IMR-90 (cell line): Measurements from ENCODE around the gene MARVELD3. TPM values are rescaled to one million over a fixed set of nuclear protein-coding genes. Genes with fewer than 3 reads are reported as not detected.

Experiments used
- ATAC-seq: fragments of 200-7000 bp; cut with Tn5 transposase; 2 replicates; pipeline ENCODE4 v1.9.1; 2020; ENCODE audit warnings: low read depth, mild to moderate bottlenecking, moderate library complexity
- BruUV-seq: library from RNA; stranded (reverse); fragments of 400-500 nt; replicated peaks from 2 replicates; lab custom pipeline; 2021; lab: Mats Ljungman, UMichigan
- CTCF ChIA-PET: fragments of 300-600 bp; formaldehyde crosslinking; extraction: SDS; loops from one replicate; lab custom pipeline; 2021; ENCODE audit warnings: antibody characterized with exemption; lab: Yijun Ruan, JAX
- POLR2A ChIA-PET: fragments of 300-600 bp; sonication (Branson Sonifier 250); formaldehyde crosslinking; loops from one replicate; lab custom pipeline; 2022; ENCODE audit warnings: antibody characterized with exemption; ENCODE audit not compliant: unreplicated experiment; lab: Charles Lee
- DNase-seq: peaks from one replicate; pipeline ENCODE4 v3.0.0; 2013
- H2AFZ ChIP-seq: replicated peaks from 2 replicates; pipeline ENCODE3; 2013; ENCODE audit warnings: low read length, mild to moderate bottlenecking; ENCODE audit not compliant: poor library complexity
- H2AK5ac ChIP-seq: 2 replicates; pipeline ENCODE4 v1.6.1; 2013; ENCODE audit warnings: low read depth, low read length, inconsistent platforms
- H2AK9ac ChIP-seq: replicated peaks from 2 replicates; pipeline ENCODE3; 2013; ENCODE audit warnings: mild to moderate bottlenecking, low read depth, low read length, moderate library complexity; ENCODE audit not compliant: poor library complexity
- H2BK120ac ChIP-seq: 2 replicates; pipeline ENCODE4 v1.6.1; 2013; ENCODE audit warnings: low read depth, low read length, inconsistent platforms
- H2BK15ac ChIP-seq: 3 replicates; pipeline ENCODE4 v1.6.1; 2013; ENCODE audit warnings: low read depth, low read length, inconsistent platforms
- H2BK20ac ChIP-seq: 2 replicates; pipeline ENCODE4 v1.6.1; 2013; ENCODE audit warnings: low read depth, mild to moderate bottlenecking, inconsistent platforms, low read length, moderate library complexity
- H2BK5ac ChIP-seq: 2 replicates; pipeline ENCODE4 v1.6.1; 2013; ENCODE audit warnings: mild to moderate bottlenecking, low read depth, low read length, inconsistent platforms; ENCODE audit not compliant: poor library complexity, severe bottlenecking
- H3K14ac ChIP-seq: replicated peaks from 2 replicates; pipeline ENCODE4 v1.6.1; 2013; ENCODE audit warnings: low read depth, low read length, inconsistent platforms
- H3K18ac ChIP-seq: 2 replicates; pipeline ENCODE4 v1.6.1; 2013; ENCODE audit warnings: low read depth, low read length, control low read depth
- H3K23ac ChIP-seq: 2 replicates; pipeline ENCODE4 v1.6.1; 2013; ENCODE audit warnings: low read depth, low read length, inconsistent platforms
- H3K27ac ChIP-seq: 2 replicates; pipeline ENCODE4 v1.5.1; 2013; ENCODE audit warnings: mild to moderate bottlenecking, control low read depth, low read length; ENCODE audit not compliant: insufficient read depth
- H3K27me3 ChIP-seq: 2 replicates; pipeline ENCODE4 v1.6.1; 2013; ENCODE audit warnings: low read length; ENCODE audit not compliant: control insufficient read depth, insufficient read depth
- H3K36me3 ChIP-seq: 2 replicates; pipeline ENCODE4 v1.6.1; 2013; ENCODE audit warnings: low read length, mixed read lengths; ENCODE audit not compliant: control insufficient read depth, insufficient read depth
- H3K4ac ChIP-seq: 2 replicates; pipeline ENCODE4 v1.6.1; 2013; ENCODE audit warnings: low read depth, low read length, inconsistent platforms
- H3K4me1 ChIP-seq: 2 replicates; pipeline ENCODE4 v1.6.1; 2013; ENCODE audit warnings: low read length, mixed read lengths; ENCODE audit not compliant: control insufficient read depth, insufficient read depth
- H3K4me2 ChIP-seq: 2 replicates; pipeline ENCODE4 v1.6.1; 2013; ENCODE audit warnings: low read depth, mild to moderate bottlenecking, control low read depth, low read length, moderate library complexity
- H3K4me3 ChIP-seq: 2 replicates; pipeline ENCODE4 v1.5.1; 2013; ENCODE audit warnings: low read depth, mild to moderate bottlenecking, control low read depth, low read length, moderate library complexity; ENCODE audit not compliant: insufficient read depth
- H3K56ac ChIP-seq: 2 replicates; pipeline ENCODE4 v1.6.1; 2013; ENCODE audit warnings: low read length, inconsistent platforms; ENCODE audit not compliant: insufficient read depth; ENCODE audit errors: extremely low read depth
- H3K79me1 ChIP-seq, 2 experiments: 2 replicates each; pipeline ENCODE4 v1.6.1; 2013; ENCODE audit warnings: low read length in 2 of 2, inconsistent platforms in 1 of 2, low read depth in 1 of 2
- H3K9ac ChIP-seq: 2 replicates; pipeline ENCODE4 v1.6.1; 2013; ENCODE audit warnings: low read depth, low read length, control low read depth
- H3K9me1 ChIP-seq: 2 replicates; pipeline ENCODE4 v1.6.1; 2013; ENCODE audit warnings: low read length, inconsistent platforms; ENCODE audit not compliant: insufficient read depth
- H3K9me3 ChIP-seq: 2 replicates; pipeline ENCODE4 v1.6.1; 2013; ENCODE audit warnings: low read length; ENCODE audit not compliant: control insufficient read depth, insufficient read depth
- H4K20me1 ChIP-seq: 2 replicates; pipeline ENCODE4 v1.6.1; 2013; ENCODE audit warnings: low read length, inconsistent platforms; ENCODE audit not compliant: insufficient read depth
- H4K5ac ChIP-seq: 2 replicates; pipeline ENCODE4 v1.6.1; 2013; ENCODE audit warnings: mild to moderate bottlenecking, low read depth, low read length, control low read depth
- H4K8ac ChIP-seq, 2 experiments: 2 replicates each; pipeline ENCODE4 v1.6.1; 2013; ENCODE audit warnings: low read depth in 2 of 2, low read length in 2 of 2, control low read depth in 1 of 2, inconsistent platforms in 1 of 2
- H4K91ac ChIP-seq: 2 replicates; pipeline ENCODE4 v1.6.1; 2013; ENCODE audit warnings: low read depth, low read length, inconsistent platforms; ENCODE audit not compliant: insufficient read depth
- BHLHE40 ChIP-seq: fragments of 150-350 bp; IDR thresholded peaks from 2 replicates; pipeline ENCODE4 v1.6.1; 2016; ENCODE audit warnings: mild to moderate bottlenecking, low read depth, low read length
- CEBPB ChIP-seq: IDR thresholded peaks from 2 replicates; pipeline ENCODE4 v1.6.1; 2012; ENCODE audit warnings: low read depth, low read length, improper control_type of control experiment
- CHD1 ChIP-seq: IDR thresholded peaks from 2 replicates; pipeline ENCODE4 v1.6.1; 2012; ENCODE audit warnings: low read depth, low read length, improper control_type of control experiment
- ELK1 ChIP-seq: fragments of 150-350 bp; IDR thresholded peaks from 2 replicates; pipeline ENCODE4 v1.6.1; 2016; ENCODE audit warnings: low read depth, mild to moderate bottlenecking, low read length, moderate library complexity, borderline replicate concordance
- FOS ChIP-seq: fragments of 150-350 bp; IDR thresholded peaks from 2 replicates; pipeline ENCODE4 v1.6.1; 2016; ENCODE audit warnings: low read depth, low read length
- MAFK ChIP-seq: IDR thresholded peaks from 2 replicates; pipeline ENCODE4 v1.6.1; 2012; ENCODE audit warnings: low read depth, low read length, improper control_type of control experiment
- MAZ ChIP-seq: IDR thresholded peaks from 2 replicates; pipeline ENCODE4 v1.6.1; 2012; ENCODE audit warnings: low read depth, mild to moderate bottlenecking, low read length, improper control_type of control experiment, moderate library complexity, borderline replicate concordance
- MXI1 ChIP-seq: IDR thresholded peaks from 2 replicates; pipeline ENCODE4 v1.6.1; 2012; ENCODE audit warnings: low read depth, mild to moderate bottlenecking, low read length, moderate library complexity, borderline replicate concordance
- NFE2L2 ChIP-seq: fragments of 150-350 bp; IDR thresholded peaks from 2 replicates; pipeline ENCODE4 v1.6.1; 2016; ENCODE audit warnings: low read depth, mild to moderate bottlenecking, low read length
- POLR2A ChIP-seq: IDR thresholded peaks from 2 replicates; pipeline ENCODE4 v1.6.1; 2012; ENCODE audit warnings: mild to moderate bottlenecking, low read depth, low read length
- RAD21 ChIP-seq: IDR thresholded peaks from 2 replicates; pipeline ENCODE4 v1.6.1; 2012; ENCODE audit warnings: low read length, improper control_type of control experiment
- RCOR1 ChIP-seq: IDR thresholded peaks from 2 replicates; pipeline ENCODE4 v1.6.1; 2012; ENCODE audit warnings: mild to moderate bottlenecking, low read length, improper control_type of control experiment; ENCODE audit not compliant: insufficient replicate concordance
- RFX5 ChIP-seq: IDR thresholded peaks from 2 replicates; pipeline ENCODE4 v1.8.0; 2012; ENCODE audit warnings: low read depth, mild to moderate bottlenecking, low read length, moderate library complexity
- SMC3 ChIP-seq: fragments of 150-350 bp; IDR thresholded peaks from 2 replicates; pipeline ENCODE4 v1.6.1; 2016; ENCODE audit warnings: low read depth, mild to moderate bottlenecking, antibody characterized with exemption, low read length, moderate library complexity
- WGBS, 2 experiments: methylation state at CpG; one replicate each; pipeline versions ENCODE4 v1.1.5 to v1.1.7; 2013; ENCODE audit warnings: missing lambda C conversion rate in 2 of 2; ENCODE audit not compliant: insufficient read length in 1 of 2; ENCODE audit errors: extremely low coverage in 2 of 2; 5-methylcytosine and 5-hydroxymethylcytosine counted together
- dilution Hi-C: fragments of 300-500 bp; cut with HindIII; formaldehyde crosslinking; loops from one replicate; pipeline ENCODE4 v1.14.3; 2018; ENCODE audit warnings: low sequenced_read_pairs; ENCODE audit not compliant: unreplicated experiment
- in situ Hi-C: fragments of 300-500 bp; cut with MboI; formaldehyde crosslinking; loops from 3 replicates; pipeline ENCODE4 v1.14.3; 2019; ENCODE audit warnings: low sequenced_read_pairs, inconsistent platforms, mixed read lengths
- intact Hi-C: fragments of 100-400 bp; cut with micrococcal nuclease; formaldehyde crosslinking; loops from 2 replicates; pipeline ENCODE4 v1.10.0; 2022
- polyA plus RNA-seq, 3 experiments: library from polyadenylated mRNA; depleted of rRNA; stranded (reverse); fragments of >200 nt; gene quantifications; 2 replicates each; pipeline ENCODE4 v1.2.3, GENCODE V29; 2012; ENCODE audit warnings: low replicate concordance in 1 of 3
- total RNA-seq: library from RNA; depleted of rRNA; stranded (reverse); fragments of >200 nt; gene quantifications from 2 replicates; pipeline ENCODE4 v1.2.3, GENCODE V29; 2012
- TF ChIP-seq, protein P1 (sequence below): conservative IDR thresholded peaks from 2 replicates; pipeline ENCODE4 v1.5.1; 2012; ENCODE audit warnings: mild to moderate bottlenecking, low read depth, low read length, improper control_type of control experiment
- TF ChIP-seq, protein P2 (sequence below): fragments of 150-350 bp; IDR thresholded peaks from 2 replicates; pipeline ENCODE4 v1.6.1; 2017; ENCODE audit warnings: mild to moderate bottlenecking, antibody characterized with exemption, low read length, low read depth

The MARVELD3 gene
- total and polyA plus RNA-seq, 2 of the 4 experiments (the other 2 are of a cell fraction): not detected

DNA sequence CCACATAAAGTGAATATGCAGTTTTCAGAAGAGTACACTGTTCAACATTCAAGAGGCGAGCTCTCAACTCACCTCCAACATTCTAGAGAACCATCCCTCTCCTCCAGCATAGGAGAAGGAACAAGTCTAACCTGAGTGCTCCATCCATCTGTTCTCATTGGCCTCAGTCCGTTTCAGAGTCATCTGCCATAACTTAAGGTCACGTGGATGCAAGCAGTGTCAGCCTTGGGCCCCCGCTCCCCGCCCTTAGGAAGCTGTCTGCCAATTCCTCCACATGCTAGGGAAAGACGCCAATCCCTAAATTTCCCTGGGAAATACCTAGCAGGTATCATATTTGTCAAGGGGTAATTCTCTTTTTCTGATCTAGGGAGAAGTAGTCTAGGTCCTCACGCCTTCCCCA, 21.4 kb downstream of the MARVELD3 start:
- dilution Hi-C loops: no loop called here
- 40% methylated on average over 1 of the region's 7 CpGs; no CpG with 5 or more reads in 1 of the 2 experiments for WGBS, 2 experiments
- CTCF ChIA-PET: no interaction called here

More for the DNA sequence above, 21.4 kb downstream of the MARVELD3 start:
- peaks cover 13% of the 10 kb centered on the region for H3K9me1 ChIP-seq
- POLR2A ChIA-PET: no interaction called here
- no peak overlapping the region for H3K23ac ChIP-seq
- H3K4me1 ChIP-seq: peaks cover 5% of the 10 kb centered on the region; the same call in 1 of the 2 replicates
- no peak overlapping the region for H3K4me3 ChIP-seq
- no peaks in the 10 kb centered on the region; a peak in 2 of 4 replicates for H3K79me1 ChIP-seq
- in situ Hi-C loops (no loop called here), intact Hi-C loops (no loop called here)
- H4K20me1 ChIP-seq: no peaks in the 10 kb centered on the region
- H3K9me3 ChIP-seq: no peaks in the 10 kb centered on the region
- H4K5ac ChIP-seq: no peak overlapping the region
- peaks cover 26% of the 10 kb centered on the region for H3K36me3 ChIP-seq
- H3K14ac ChIP-seq: no peak overlapping the region
- H2AK5ac ChIP-seq: no peak overlapping the region
- H3K18ac ChIP-seq: no peak overlapping the region
- no peak overlapping the region for H2BK15ac ChIP-seq
- no peak overlapping the region for H3K27ac ChIP-seq
- H3K56ac ChIP-seq: no peak overlapping the region
- no peak overlapping the region for H2AK9ac ChIP-seq
- H2BK120ac ChIP-seq: no peak overlapping the region
- ATAC-seq: no peak
- H3K9ac ChIP-seq: no peak overlapping the region
- no peak for TF ChIP-seq RAD21
- TF ChIP-seq ELK1: no peak
- no peak for TF ChIP-seq RCOR1
- no peak for TF ChIP-seq MXI1
- TF ChIP-seq CEBPB: no peak
- TF ChIP-seq POLR2A: no peak
- no peak for TF ChIP-seq RFX5
- TF ChIP-seq MAZ: no peak
- TF ChIP-seq NFE2L2: no peak
- TF ChIP-seq CHD1: no peak
- TF ChIP-seq, protein P1, sequence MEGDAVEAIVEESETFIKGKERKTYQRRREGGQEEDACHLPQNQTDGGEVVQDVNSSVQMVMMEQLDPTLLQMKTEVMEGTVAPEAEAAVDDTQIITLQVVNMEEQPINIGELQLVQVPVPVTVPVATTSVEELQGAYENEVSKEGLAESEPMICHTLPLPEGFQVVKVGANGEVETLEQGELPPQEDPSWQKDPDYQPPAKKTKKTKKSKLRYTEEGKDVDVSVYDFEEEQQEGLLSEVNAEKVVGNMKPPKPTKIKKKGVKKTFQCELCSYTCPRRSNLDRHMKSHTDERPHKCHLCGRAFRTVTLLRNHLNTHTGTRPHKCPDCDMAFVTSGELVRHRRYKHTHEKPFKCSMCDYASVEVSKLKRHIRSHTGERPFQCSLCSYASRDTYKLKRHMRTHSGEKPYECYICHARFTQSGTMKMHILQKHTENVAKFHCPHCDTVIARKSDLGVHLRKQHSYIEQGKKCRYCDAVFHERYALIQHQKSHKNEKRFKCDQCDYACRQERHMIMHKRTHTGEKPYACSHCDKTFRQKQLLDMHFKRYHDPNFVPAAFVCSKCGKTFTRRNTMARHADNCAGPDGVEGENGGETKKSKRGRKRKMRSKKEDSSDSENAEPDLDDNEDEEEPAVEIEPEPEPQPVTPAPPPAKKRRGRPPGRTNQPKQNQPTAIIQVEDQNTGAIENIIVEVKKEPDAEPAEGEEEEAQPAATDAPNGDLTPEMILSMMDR: no peak
- no peak for TF ChIP-seq MAFK
- no peak for TF ChIP-seq FOS
- TF ChIP-seq, protein P2, sequence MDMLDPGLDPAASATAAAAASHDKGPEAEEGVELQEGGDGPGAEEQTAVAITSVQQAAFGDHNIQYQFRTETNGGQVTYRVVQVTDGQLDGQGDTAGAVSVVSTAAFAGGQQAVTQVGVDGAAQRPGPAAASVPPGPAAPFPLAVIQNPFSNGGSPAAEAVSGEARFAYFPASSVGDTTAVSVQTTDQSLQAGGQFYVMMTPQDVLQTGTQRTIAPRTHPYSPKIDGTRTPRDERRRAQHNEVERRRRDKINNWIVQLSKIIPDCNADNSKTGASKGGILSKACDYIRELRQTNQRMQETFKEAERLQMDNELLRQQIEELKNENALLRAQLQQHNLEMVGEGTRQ: no peak
- TF ChIP-seq BHLHE40: no peak
- no peak for TF ChIP-seq SMC3
- no peak overlapping the region for H4K91ac ChIP-seq
- no peak overlapping the region for H3K4ac ChIP-seq
- H3K27me3 ChIP-seq: no peaks in the 10 kb centered on the region
- H3K4me2 ChIP-seq: no peak overlapping the region
- no peak overlapping the region for H4K8ac ChIP-seq
- H2BK5ac ChIP-seq: no peak overlapping the region
- no TSS peak for BruUV-seq
- DNase-seq: no peak
- no peak overlapping the region for H2BK20ac ChIP-seq
- H2AFZ ChIP-seq: no peak overlapping the region
